Heart left ventricle (tissue), 16 donors: ENCODE results near the gene SLC38A10. TPM values are rescaled to one million over a fixed set of nuclear protein-coding genes. Genes with fewer than 3 reads are reported as not detected.

Source experiments
- ATAC-seq, 4 donors: fragments of 200-7000 bp; cut with Tn5 transposase; one replicate each; pipeline ENCODE4 v1.9.1; 2020 to 2022; ENCODE audit warnings: moderate library complexity in 4 of 4, mild to moderate bottlenecking in 3 of 4, moderate number of reproducible peaks in 1 of 4
- DNase-seq, 5 donors: peaks; one replicate each; pipeline ENCODE4 v3.0.0-alpha.2; 2020
- H3K27ac ChIP-seq, 12 donors: fragments of 200-600 bp; sonication (generic) in 4 of 12; one replicate each; pipeline versions ENCODE4 v1.5.0 to v1.8.0; 2016 to 2022; ENCODE audit warnings: mild to moderate bottlenecking in 2 of 12
- H3K27me3 ChIP-seq, 9 donors: fragments of 200-600 bp; sonication (generic) in 2 of 9; one replicate each; pipeline versions ENCODE4 v1.5.1 to v1.8.0; 2016 to 2022; ENCODE audit warnings: mild to moderate bottlenecking in 3 of 9
- H3K36me3 ChIP-seq, 9 donors: fragments of 200-600 bp; sonication (generic) in 2 of 9; one replicate each; pipeline versions ENCODE4 v1.5.0 to v1.8.0; 2018 to 2022; ENCODE audit warnings: mild to moderate bottlenecking in 2 of 9
- H3K4me1 ChIP-seq, 12 donors: fragments of 200-600 bp; sonication (generic) in 4 of 12; one replicate each; pipeline versions ENCODE4 v1.5.0 to v1.8.0; 2016 to 2022; ENCODE audit warnings: mild to moderate bottlenecking in 3 of 12
- H3K4me3 ChIP-seq, 12 donors: fragments of 200-600 bp; sonication (generic) in 4 of 12; one replicate each; pipeline versions ENCODE4 v1.5.0 to v1.8.0; 2017 to 2022; ENCODE audit warnings: mild to moderate bottlenecking in 9 of 12, moderate library complexity in 4 of 12
- H3K9me3 ChIP-seq, 12 donors: fragments of 200-600 bp; sonication (generic) in 4 of 12; one replicate each; pipeline versions ENCODE4 v1.5.0 to v1.8.0; 2016 to 2022; ENCODE audit warnings: mild to moderate bottlenecking in 1 of 12
- POLR2A ChIP-seq, 2 donors: fragments of 450-650 bp; IDR thresholded peaks; one replicate each; pipeline ENCODE4 v1.6.1; 2017; ENCODE audit warnings: antibody characterized with exemption in 2 of 2, mild to moderate bottlenecking in 2 of 2, moderate library complexity in 2 of 2
- WGBS, 4 donors: extraction: QIAGEN DNeasy Blood & Tissue Kit in 2 of 4; methylation state at CpG; one replicate each; pipeline versions ENCODE4 v1.1.5 to v1.1.7; 2013 to 2018; 5-methylcytosine and 5-hydroxymethylcytosine counted together
- intact Hi-C, 10 donors: fragments of 100-400 bp; cut with DNase I; formaldehyde crosslinking; loops; one replicate each; pipeline versions ENCODE4 v1.11.1 to v1.14.2; 2022
- polyA plus RNA-seq, 2 donors: library from polyadenylated mRNA; stranded (reverse); fragments of 200-250 nt; gene quantifications; one replicate each; pipeline ENCODE4 v1.2.3, GENCODE V29; 2013
- total RNA-seq, 9 donors: library from RNA; depleted of rRNA in 2 of 9; stranded (reverse); fragments of >200 nt in 2 of 9; fragmentation: NEBNext Ultra II Directional in 3 of 9; extraction: Animal tissue kit (Norgen Biotek cat#: 25700) in 3 of 9; gene quantifications; one replicate each; pipeline versions ENCODE4 v1.1.0 to v1.2.4, GENCODE V29; 2016 to 2023
- TF ChIP-seq, protein P1 (sequence below), 12 donors: fragments of 200-600 bp; sonication (generic) in 4 of 12; IDR thresholded peaks; one replicate each; pipeline versions ENCODE4 v1.5.0 to v1.8.0; 2018 to 2022; ENCODE audit warnings: antibody characterized with exemption in 12 of 12, mild to moderate bottlenecking in 5 of 12
- donor health status: ischemic (EF 13 %, LVEDD 7.1; RV severe dilation, severe dysfunction).
- donor health status: healthy with polysubstance abuse.
- donor health status: DM: no; HTN: yes; CAD: no.
- donor health status: DM: no; HTN: no; CAD: no.
- donor health status: ischemic (EF 25% LVEDD 6.9; RV normal size, moderate dysfunction).
- donor health status: ischemic (EF 25% LVEDD 5.7; RV mildly dilated, moderate dysfunction).
- donor health status: healthy.
- donor health status: DM: yes; HTN: yes; CAD: no.
- donor health status: ischemic (EF 35%, LVEDD 5.7; RV mildly dilated, moderate dysfunction).
- donor health status: nonischemic (EF 11% LVEDD 7.7; RV severe dilation, severe dysfunction).
- donor health status: DM: yes; HTN: yes; CAD: no.
- donor health status: PGD.
- donor health status: ischemic (EF 29% LVEDD 5.4; RV normal size, mild dysfunction).
- donor health status: nonischemic (EF 23%, LVEDD 6.1; RV moderate dilation, normal function).

SLC38A10 gene
- total and polyA plus RNA-seq, 11 donors, result 27.4 to 67.7 (median 46.7) TPM

DNA sequence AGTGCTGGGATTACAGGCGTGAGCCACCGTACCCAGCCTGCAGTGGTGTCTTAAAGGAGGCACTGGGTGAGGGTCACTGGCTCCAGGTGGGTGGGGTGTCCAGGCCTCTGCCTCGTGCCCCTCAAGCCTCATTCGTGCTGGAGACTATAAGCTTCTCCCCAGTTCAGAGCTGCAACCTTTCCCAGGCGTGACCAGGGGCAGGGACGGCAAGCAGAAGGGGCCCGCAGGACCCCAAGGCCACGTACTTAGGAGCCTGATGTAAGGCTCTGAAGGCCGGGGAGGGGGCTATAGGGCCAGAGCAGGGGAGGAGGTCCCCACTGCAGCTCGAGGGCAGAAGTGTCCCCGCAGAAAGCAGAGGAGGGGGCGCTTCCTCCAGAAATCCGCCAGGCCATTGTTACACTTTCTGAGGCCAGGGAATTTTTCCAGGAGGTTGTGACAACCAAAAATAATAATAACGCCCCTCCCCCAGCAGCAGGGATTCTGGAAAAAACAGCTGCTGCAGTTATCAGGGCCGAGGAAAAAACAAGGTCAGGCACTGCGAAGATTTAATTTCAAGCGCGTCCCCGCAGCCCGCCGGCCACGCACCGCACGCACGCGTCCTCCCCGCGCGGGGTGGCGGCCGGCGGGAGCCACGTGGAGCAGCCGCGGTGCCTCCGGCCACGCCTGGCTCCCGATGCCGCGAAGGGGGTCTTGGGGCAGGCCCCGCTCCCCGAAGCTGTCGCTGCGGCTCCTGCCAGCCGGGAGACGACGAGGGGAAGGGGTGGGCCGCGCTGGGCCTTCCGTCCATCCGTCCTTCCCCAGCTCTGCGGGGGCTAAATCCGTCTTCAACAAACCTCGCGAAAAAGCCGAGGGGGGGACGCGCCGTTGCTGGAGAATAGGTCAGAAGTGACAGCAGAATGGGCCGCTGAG is 45.8 kb upstream of the SLC38A10 start:
- H3K36me3 ChIP-seq, result peaks cover 0 to 3% (median 0%) of the 10 kb centered on the region in 9 donors
- WGBS, 4 donors, result 24 to 39% (median 30%) methylated on average over 52 to 60 of the region's 60 CpGs
- peak in 1 of 2 donors; percentile 24 for TF ChIP-seq POLR2A (IDR thresholded peaks at IDR 0.05)
- TF ChIP-seq, protein P1, sequence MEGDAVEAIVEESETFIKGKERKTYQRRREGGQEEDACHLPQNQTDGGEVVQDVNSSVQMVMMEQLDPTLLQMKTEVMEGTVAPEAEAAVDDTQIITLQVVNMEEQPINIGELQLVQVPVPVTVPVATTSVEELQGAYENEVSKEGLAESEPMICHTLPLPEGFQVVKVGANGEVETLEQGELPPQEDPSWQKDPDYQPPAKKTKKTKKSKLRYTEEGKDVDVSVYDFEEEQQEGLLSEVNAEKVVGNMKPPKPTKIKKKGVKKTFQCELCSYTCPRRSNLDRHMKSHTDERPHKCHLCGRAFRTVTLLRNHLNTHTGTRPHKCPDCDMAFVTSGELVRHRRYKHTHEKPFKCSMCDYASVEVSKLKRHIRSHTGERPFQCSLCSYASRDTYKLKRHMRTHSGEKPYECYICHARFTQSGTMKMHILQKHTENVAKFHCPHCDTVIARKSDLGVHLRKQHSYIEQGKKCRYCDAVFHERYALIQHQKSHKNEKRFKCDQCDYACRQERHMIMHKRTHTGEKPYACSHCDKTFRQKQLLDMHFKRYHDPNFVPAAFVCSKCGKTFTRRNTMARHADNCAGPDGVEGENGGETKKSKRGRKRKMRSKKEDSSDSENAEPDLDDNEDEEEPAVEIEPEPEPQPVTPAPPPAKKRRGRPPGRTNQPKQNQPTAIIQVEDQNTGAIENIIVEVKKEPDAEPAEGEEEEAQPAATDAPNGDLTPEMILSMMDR (IDR thresholded peaks at IDR 0.05), result no peak
- DNase-seq, result peak in 3 of 5 donors; percentile 67 to 73 (median 68)
- H3K27me3 ChIP-seq, result peaks cover 0 to 35% (median 0%) of the 10 kb centered on the region in 9 donors
- peak overlapping the region; percentile 94 to 99 (median 97) for H3K27ac ChIP-seq
- no peak for ATAC-seq
- H3K4me3 ChIP-seq, result peak overlapping the region; percentile 33 to 93 (median 82)
- peaks cover 6 to 63% (median 41%) of the 10 kb centered on the region in 12 donors for H3K4me1 ChIP-seq
- intact Hi-C loops, result loop anchor here in 1 of 10 donors (1.0 kb wide), 1 partner anchor 32 kb away; no protein-coding TSS in a partner anchor
- no peaks in the 10 kb centered on the region for H3K9me3 ChIP-seq

DNA sequence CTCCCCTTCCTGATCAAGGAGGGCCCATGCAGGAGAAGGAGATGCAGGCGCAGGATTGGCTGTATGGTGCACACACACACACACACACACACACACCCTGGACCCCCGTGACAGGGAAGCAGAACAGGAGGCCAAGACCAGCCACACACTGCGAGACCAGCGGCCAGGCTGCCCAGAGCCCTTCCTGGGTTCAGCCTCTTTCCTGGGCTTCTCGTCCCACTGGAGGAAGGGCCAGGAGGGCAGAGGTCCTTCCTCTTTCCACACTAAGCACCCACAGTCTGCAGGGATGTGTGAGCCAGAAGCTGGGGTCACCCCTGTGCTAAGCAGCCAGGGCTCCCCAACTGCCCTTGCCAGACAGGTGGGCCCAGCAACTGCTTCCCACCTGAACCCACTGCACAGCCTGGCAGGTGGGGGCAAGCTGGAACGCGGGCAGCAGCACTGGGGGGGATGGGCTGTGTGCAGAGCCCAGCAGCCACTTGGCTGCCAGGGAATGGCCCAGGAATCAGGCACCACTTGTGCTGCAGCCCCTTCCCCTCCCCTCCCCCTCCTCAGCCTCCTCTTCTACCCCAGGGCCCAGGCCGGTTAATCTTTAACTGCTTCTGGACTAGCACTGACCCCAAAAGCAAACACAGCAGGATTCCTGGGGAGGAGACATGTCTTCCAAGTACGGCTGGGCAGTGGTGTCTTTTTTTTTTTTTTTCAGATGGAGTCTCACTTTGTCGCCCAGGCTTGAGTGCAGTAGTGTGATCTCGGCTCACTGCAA is 44.6 kb upstream of the SLC38A10 start:
- Histone ChIP-seq H3K4me1 (peaks cover 6 to 63% (median 41%) of the 10 kb centered on the region in 12 donors), H3K27ac (peak overlapping the region in 9 of 12 donors; percentile 0 to 99 (median 33)), H3K4me3 (no peak overlapping the region), H3K36me3 (peaks cover 0 to 3% (median 0%) of the 10 kb centered on the region in 9 donors), H3K9me3 (no peaks in the 10 kb centered on the region), H3K27me3 (peaks cover 0 to 35% (median 0%) of the 10 kb centered on the region in 9 donors)
- DNase-seq (peak in 1 of 5 donors; percentile 70), ATAC-seq (no peak)
- intact Hi-C loops, result no loop called here
- TF ChIP-seq, protein P1 (IDR thresholded peaks at IDR 0.05), result no peak
- TF ChIP-seq POLR2A (IDR thresholded peaks at IDR 0.05), result no peak
- 57 to 69% (median 64%) methylated on average over 9 to 11 of the region's 11 CpGs for WGBS, 4 donors

DNA sequence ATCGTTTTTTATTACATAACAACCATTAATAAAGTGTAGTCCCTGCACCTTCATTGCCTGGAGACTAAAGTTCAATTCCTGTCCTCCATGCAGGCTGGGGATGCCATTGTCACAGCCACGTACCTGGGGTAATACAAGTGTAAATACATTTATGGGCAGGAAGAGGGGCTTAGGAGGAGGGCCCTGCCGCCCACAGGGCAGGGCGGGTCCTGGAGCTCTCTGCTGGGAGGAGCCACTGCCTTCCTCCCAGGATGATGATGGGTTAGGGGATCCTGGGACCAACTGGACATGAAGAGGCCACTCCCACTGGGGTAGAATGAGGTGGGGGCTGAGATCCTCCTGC is 44.1 kb upstream of the SLC38A10 start:
- H3K4me3 ChIP-seq, result no peak overlapping the region
- peak overlapping the region; percentile 3 to 99 (median 49) for H3K27ac ChIP-seq
- no peaks in the 10 kb centered on the region for H3K9me3 ChIP-seq
- 52 to 76% (median 70%) methylated on average over 4 of the region's 4 CpGs for WGBS, 4 donors
- intact Hi-C loops, result no loop called here
- DNase-seq, result no peak
- TF ChIP-seq, protein P1 (IDR thresholded peaks at IDR 0.05), result no peak
- no peak for TF ChIP-seq POLR2A (IDR thresholded peaks at IDR 0.05)
- peaks cover 6 to 68% (median 43%) of the 10 kb centered on the region in 12 donors for H3K4me1 ChIP-seq
- peaks cover 0 to 35% (median 0%) of the 10 kb centered on the region in 9 donors for H3K27me3 ChIP-seq
- peaks cover 0 to 3% (median 0%) of the 10 kb centered on the region in 9 donors for H3K36me3 ChIP-seq
- ATAC-seq, result no peak
